ENCODE data around the gene LRRN1. TPM values are rescaled to one million over a fixed set of nuclear protein-coding genes. Genes with fewer than 3 reads are reported as not detected.
"Not testable (repeated sequence)": the region's sequence is repeated elsewhere in the genome, so short reads cannot be mapped to it uniquely, and the experiment has no call there.

Gene LRRN1
- total RNA-seq, 1 experiment from 2014 or later: 1.2 TPM

DNA sequence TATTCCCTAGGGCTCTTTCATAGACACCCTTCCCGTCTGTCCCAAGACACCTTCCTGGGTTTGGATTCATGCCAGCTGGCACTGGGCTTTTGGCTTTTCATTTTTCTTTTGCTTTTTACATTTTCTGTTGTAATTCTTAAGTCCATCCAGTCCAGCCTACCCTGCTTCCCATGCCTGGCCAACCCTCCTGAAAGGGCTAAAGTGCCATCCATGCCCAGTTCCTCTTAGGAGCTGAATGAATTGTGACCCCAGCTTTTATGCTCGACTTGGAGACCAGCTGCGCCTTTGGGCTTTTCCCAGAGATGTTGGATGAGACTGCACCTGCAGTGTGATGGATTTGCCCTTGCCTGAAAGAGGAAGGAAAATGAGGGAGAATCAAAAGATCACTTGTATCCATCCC is 25.8 kb downstream of the LRRN1 start:
- POLR2A ChIA-PET: no interaction called here
- DNase-seq (ENCODE audit: unreplicated experiment): no peak
- TF ChIP-seq CTCF (IDR thresholded peaks at IDR 0.05; ENCODE audit: unreplicated experiment): no peak
- Mint-ChIP-seq H3K36me3 (ENCODE audit: insufficient read depth, unreplicated experiment) (no peaks in the 10 kb centered on the region), H3K27me3 (ENCODE audit: insufficient read depth, unreplicated experiment) (no peaks in the 10 kb centered on the region), H3K27ac (ENCODE audit: low read depth, unreplicated experiment) (no peak overlapping the region), H3K4me1 (ENCODE audit: insufficient read depth, unreplicated experiment) (peaks cover 10% of the 10 kb centered on the region), H3K4me3 (ENCODE audit: unreplicated experiment) (no peak overlapping the region), H3K9me3 (ENCODE audit: unreplicated experiment) (no peaks in the 10 kb centered on the region)
- intact Hi-C loops (cut with micrococcal nuclease): no loop called here
- CTCF ChIA-PET: interaction anchor here (0.7 kb wide), 1 partner anchor 10 kb away, joined by 3 read pairs; no protein-coding TSS in a partner anchor
- no TSS peak for BruUV-seq (replicated peaks)

DNA sequence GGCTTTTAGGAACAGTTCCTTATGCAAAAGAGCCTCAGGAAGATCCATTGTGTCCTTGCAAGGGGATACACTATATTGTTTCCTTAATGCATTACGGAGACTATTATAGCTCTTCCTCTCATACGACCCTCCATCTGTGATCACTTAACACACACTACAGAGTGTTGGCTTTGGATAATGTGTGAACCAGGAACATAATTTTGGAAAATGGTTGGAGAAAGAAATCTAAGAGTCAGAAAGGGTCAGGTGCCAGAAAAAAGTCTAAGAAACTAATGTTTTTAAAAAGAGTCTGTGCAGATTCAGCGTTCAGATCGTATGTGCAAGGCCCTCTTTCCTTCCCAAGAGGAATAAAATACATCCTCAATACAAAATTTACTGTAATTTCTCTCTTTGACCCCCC is 27.3 kb downstream of the LRRN1 start:
- no peak for TF ChIP-seq CTCF (IDR thresholded peaks at IDR 0.05; ENCODE audit: unreplicated experiment)
- no TSS peak for BruUV-seq (replicated peaks)
- H3K36me3 Mint-ChIP-seq (ENCODE audit: insufficient read depth, unreplicated experiment): no peaks in the 10 kb centered on the region
- H3K9me3 Mint-ChIP-seq (ENCODE audit: unreplicated experiment): no peaks in the 10 kb centered on the region
- H3K4me3 Mint-ChIP-seq (ENCODE audit: unreplicated experiment): no peak overlapping the region
- H3K4me1 Mint-ChIP-seq (ENCODE audit: insufficient read depth, unreplicated experiment): peaks cover 5% of the 10 kb centered on the region
- intact Hi-C loops (cut with micrococcal nuclease): no loop called here
- H3K27me3 Mint-ChIP-seq (ENCODE audit: insufficient read depth, unreplicated experiment): no peaks in the 10 kb centered on the region
- no peak for DNase-seq (ENCODE audit: unreplicated experiment)
- POLR2A ChIA-PET: no interaction called here
- H3K27ac Mint-ChIP-seq (ENCODE audit: low read depth, unreplicated experiment): no peak overlapping the region
- CTCF ChIA-PET: interaction anchor here (1.5 kb wide), 1 partner anchor 9 kb away, joined by 8 read pairs; no protein-coding TSS in a partner anchor

- intact Hi-C loops (cut with micrococcal nuclease): no loop called here
- H3K9me3 Mint-ChIP-seq (ENCODE audit: unreplicated experiment): no peaks in the 10 kb centered on the region
- H3K4me1 Mint-ChIP-seq (ENCODE audit: insufficient read depth, unreplicated experiment): no peaks in the 10 kb centered on the region
- POLR2A ChIA-PET: interaction anchor here (0.9 kb wide), 1 partner anchor 9 kb away, joined by 3 read pairs; no protein-coding TSS in a partner anchor
- no peaks in the 10 kb centered on the region for H3K27me3 Mint-ChIP-seq (ENCODE audit: insufficient read depth, unreplicated experiment)
- H3K4me3 Mint-ChIP-seq (ENCODE audit: unreplicated experiment): no peak overlapping the region
- no peak for TF ChIP-seq CTCF (IDR thresholded peaks at IDR 0.05; ENCODE audit: unreplicated experiment)
- BruUV-seq (replicated peaks): no TSS peak
- H3K27ac Mint-ChIP-seq (ENCODE audit: low read depth, unreplicated experiment): no peak overlapping the region
- H3K36me3 Mint-ChIP-seq (ENCODE audit: insufficient read depth, unreplicated experiment): no peaks in the 10 kb centered on the region
- no peak for DNase-seq (ENCODE audit: unreplicated experiment)
- CTCF ChIA-PET: interaction anchor here (0.6 to 1.5 kb wide), 2 partner anchors 9 to 64 kb away, joined by 3 to 8 read pairs; no protein-coding TSS in a partner anchor
These were observed 27.9 kb downstream of the LRRN1 start for GRCh38 chr3:3827111-3827510.

DNA sequence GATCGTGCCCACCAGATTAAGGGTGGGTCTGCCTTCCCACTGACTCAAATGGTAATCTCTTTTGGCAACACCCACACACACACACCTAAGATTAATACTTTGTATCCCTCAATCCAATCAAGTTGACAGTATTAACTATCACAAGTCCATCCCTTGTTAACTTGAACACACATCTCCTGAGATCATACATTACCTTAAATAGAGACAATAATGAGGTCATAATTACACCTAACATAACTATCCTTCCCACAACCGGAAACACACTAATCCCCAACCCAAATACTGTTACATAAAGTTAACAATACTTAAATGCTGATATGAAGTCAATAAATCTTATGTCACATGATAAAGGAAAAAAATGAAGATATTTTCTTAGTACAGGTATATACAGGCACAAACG is 29.2 kb downstream of the LRRN1 start:
- H3K36me3 Mint-ChIP-seq (ENCODE audit: insufficient read depth, unreplicated experiment); H3K4me1 Mint-ChIP-seq (ENCODE audit: insufficient read depth, unreplicated experiment); intact Hi-C loops (cut with micrococcal nuclease); H3K27ac Mint-ChIP-seq (ENCODE audit: low read depth, unreplicated experiment); POLR2A ChIA-PET; CTCF ChIA-PET; DNase-seq (ENCODE audit: unreplicated experiment); H3K27me3 Mint-ChIP-seq (ENCODE audit: insufficient read depth, unreplicated experiment); H3K9me3 Mint-ChIP-seq (ENCODE audit: unreplicated experiment); BruUV-seq (replicated peaks); H3K4me3 Mint-ChIP-seq (ENCODE audit: unreplicated experiment): not testable (repeated sequence)

GRCh38 chr3:3836845-3837244 is 37.6 kb downstream of the LRRN1 start:
- BruUV-seq (replicated peaks): no TSS peak
- CTCF ChIA-PET: no interaction called here
- no peak for DNase-seq (ENCODE audit: unreplicated experiment)
- POLR2A ChIA-PET: no interaction called here
- Mint-ChIP-seq H3K36me3 (ENCODE audit: insufficient read depth, unreplicated experiment) (no peaks in the 10 kb centered on the region), H3K4me3 (ENCODE audit: unreplicated experiment) (no peak overlapping the region), H3K9me3 (ENCODE audit: unreplicated experiment) (no peaks in the 10 kb centered on the region), H3K4me1 (ENCODE audit: insufficient read depth, unreplicated experiment) (no peaks in the 10 kb centered on the region), H3K27ac (ENCODE audit: low read depth, unreplicated experiment) (no peak overlapping the region), H3K27me3 (ENCODE audit: insufficient read depth, unreplicated experiment) (no peaks in the 10 kb centered on the region)
- no peak for TF ChIP-seq CTCF (IDR thresholded peaks at IDR 0.05; ENCODE audit: unreplicated experiment)
- intact Hi-C loops (cut with micrococcal nuclease): no loop called here

All from MCF 10A (cell line).